ENCODE data around the gene PANX1.

DNA sequence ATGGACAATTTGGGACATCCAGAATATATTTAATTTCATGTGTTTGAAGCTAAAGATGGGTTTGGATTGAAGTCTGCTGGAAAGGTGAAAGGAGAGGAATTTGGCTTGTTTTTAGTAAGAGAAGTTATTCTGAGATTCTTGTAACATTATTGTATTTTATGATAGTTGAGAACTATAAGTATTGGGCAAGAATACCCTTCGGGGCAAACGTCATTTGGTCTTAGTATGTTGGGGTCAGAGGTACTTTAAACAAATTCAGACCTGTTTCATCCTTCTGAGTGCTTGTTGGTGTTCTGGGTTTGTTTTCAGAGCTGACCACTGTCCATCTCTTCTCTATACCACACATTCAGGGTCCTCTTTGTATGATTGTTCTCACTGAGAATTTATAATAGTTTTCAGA is 19.5 kb downstream of the PANX1 start:
- TF ChIP-seq CTCF (conservative IDR thresholded peaks at IDR 0.05; ENCODE audit: low read length) = no peak
- TF ChIP-seq EZH2phosphoT487 (IDR thresholded peaks at IDR 0.05; ENCODE audit: borderline replicate concordance, low read depth, low read length) = no peak
